ELF-1 (cell line): ENCODE measurements around the gene TSHZ2.
"Not testable (repeated sequence)": the region's sequence is repeated elsewhere in the genome, so short reads cannot be mapped to it uniquely, and the experiment has no call there.

ENCODE experiments used
- DNase-seq: peaks from one replicate; pipeline ENCODE4 v3.0.0-alpha.2; 2016; ENCODE audit warnings: low read depth, low spot score

The TSHZ2 gene

GRCh38 chr20:53444401-53445149, 472.4 kb downstream of the TSHZ2 start:
- peak; percentile 4 for DNase-seq

- DNase-seq = no peak
Measured at GRCh38 chr20:53445321-53445731, 473.2 kb downstream of the TSHZ2 start.

- DNase-seq = no peak
Measured at GRCh38 chr20:53445932-53446331, 473.8 kb downstream of the TSHZ2 start.

GRCh38 chr20:53447316-53447715, 475.2 kb downstream of the TSHZ2 start:
- DNase-seq = no peak

GRCh38 chr20:53448426-53448825, 476.3 kb downstream of the TSHZ2 start:
- DNase-seq = no peak

GRCh38 chr20:53448875-53449274, 476.7 kb downstream of the TSHZ2 start:
- DNase-seq = no peak

GRCh38 chr20:53453076-53453475, 480.9 kb downstream of the TSHZ2 start:
- no peak for DNase-seq

- DNase-seq = no peak
Measured at GRCh38 chr20:53454675-53455276, 482.6 kb downstream of the TSHZ2 start.

GRCh38 chr20:53463101-53463972, 491.2 kb downstream of the TSHZ2 start:
- DNase-seq = no peak

- no peak for DNase-seq
Measured at GRCh38 chr20:53466279-53466678, 494.1 kb downstream of the TSHZ2 start.

GRCh38 chr20:53468587-53468986, 496.4 kb downstream of the TSHZ2 start:
- no peak for DNase-seq

GRCh38 chr20:53472859-53473258, 500.7 kb downstream of the TSHZ2 start:
- not testable (repeated sequence) for DNase-seq

- DNase-seq = no peak
Measured at GRCh38 chr20:53480913-53481312, 508.8 kb downstream of the TSHZ2 start.

- DNase-seq = no peak
Measured at GRCh38 chr20:53487461-53488200, 515.5 kb downstream of the TSHZ2 start.

- no peak for DNase-seq
Measured at GRCh38 chr20:53488775-53489272, 516.7 kb downstream of the TSHZ2 start.

GRCh38 chr20:53489528-53489927, 517.4 kb downstream of the TSHZ2 start:
- DNase-seq = no peak

- no peak for DNase-seq
Measured at GRCh38 chr20:53490620-53491019, 518.5 kb downstream of the TSHZ2 start.

GRCh38 chr20:53491462-53491861, 519.3 kb downstream of the TSHZ2 start:
- DNase-seq = no peak

- no peak for DNase-seq
Measured at GRCh38 chr20:53492212-53492611, 520.1 kb downstream of the TSHZ2 start.

- DNase-seq = no peak
Measured at GRCh38 chr20:53493311-53493857, 521.2 kb downstream of the TSHZ2 start.

GRCh38 chr20:53494753-53495152, 522.6 kb downstream of the TSHZ2 start:
- DNase-seq = no peak
